GM23338 (cell line): ENCODE results near the gene TARBP2.

Experiments used
- EZH2 ChIP-seq: fragments of 200-600 bp; sonication (generic); IDR thresholded peaks from one replicate; pipeline ENCODE4 v1.8.0; 2017; ENCODE audit warnings: antibody characterized with exemption, mild to moderate bottlenecking, low read depth; ENCODE audit not compliant: unreplicated experiment
- EZH2phosphoT487 ChIP-seq: fragments of 200-600 bp; sonication (generic); IDR thresholded peaks from one replicate; pipeline ENCODE4 v1.8.1; 2018; ENCODE audit warnings: antibody characterized with exemption; ENCODE audit not compliant: unreplicated experiment
- JUNB ChIP-seq: IDR thresholded peaks from one replicate; pipeline ENCODE4 v1.6.1; 2016; ENCODE audit warnings: antibody characterized with exemption; ENCODE audit not compliant: unreplicated experiment
- NANOG ChIP-seq: IDR thresholded peaks from 2 replicates; pipeline ENCODE4 v1.6.1; 2016; ENCODE audit warnings: antibody characterized with exemption, borderline replicate concordance
- POLR2AphosphoS5 ChIP-seq: IDR thresholded peaks from 2 replicates; pipeline ENCODE4 v1.6.1; 2016; ENCODE audit warnings: antibody characterized with exemption, low read depth
- STAT1 ChIP-seq: IDR thresholded peaks from one replicate; pipeline ENCODE4 v1.6.1; 2016; ENCODE audit warnings: antibody characterized with exemption; ENCODE audit not compliant: unreplicated experiment
- TF ChIP-seq, protein P1 (sequence below), 2 experiments: fragments of 200-600 bp in 1 of 2; sonication (generic) in 1 of 2; conservative IDR thresholded peaks; 2 replicates each; pipeline versions ENCODE4 v1.5.1 to v1.6.1; 2016 to 2017; ENCODE audit warnings: antibody characterized with exemption in 2 of 2, low read depth in 2 of 2, mild to moderate bottlenecking in 2 of 2, moderate library complexity in 1 of 2
- TF ChIP-seq, protein P2 (sequence below): IDR thresholded peaks from one replicate; pipeline ENCODE4 v1.6.1; 2018; ENCODE audit warnings: antibody characterized with exemption; ENCODE audit not compliant: unreplicated experiment
- TF ChIP-seq, protein P3 (sequence below): IDR thresholded peaks from 2 replicates; pipeline ENCODE4 v1.6.1; 2016; ENCODE audit warnings: antibody characterized with exemption

DNA sequence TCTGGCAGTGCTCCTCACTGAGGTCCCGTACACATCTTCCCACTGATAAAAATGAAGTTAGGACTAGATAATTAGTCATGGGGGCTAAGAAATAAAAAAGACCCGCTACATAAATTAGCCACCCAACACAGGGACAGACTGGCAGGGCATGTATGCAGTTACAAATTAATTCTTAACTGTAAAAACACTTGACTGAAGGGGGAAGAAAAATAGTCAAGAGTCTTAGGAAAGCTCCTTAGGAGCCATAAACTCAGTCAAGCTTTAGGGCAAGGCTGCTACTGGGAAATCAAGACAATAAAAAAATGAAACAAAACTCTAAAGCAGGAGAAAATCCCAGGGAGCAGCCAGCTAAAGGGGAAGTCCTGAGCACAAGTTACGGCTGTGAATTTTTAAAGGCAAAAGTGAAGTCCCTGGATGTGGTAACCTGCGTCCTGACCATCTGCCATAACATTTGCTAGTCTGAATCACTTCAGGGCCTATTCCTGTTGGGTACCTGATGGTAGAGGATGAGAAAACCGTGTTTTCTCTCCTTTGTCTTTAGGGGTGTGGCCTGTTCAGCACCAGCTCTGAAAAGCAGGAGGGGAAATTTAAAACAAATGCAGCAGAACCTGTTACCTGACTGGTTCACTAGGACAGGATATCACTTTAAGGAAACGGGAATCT is 13.7 kb downstream of the TARBP2 start:
- no peak for TF ChIP-seq EZH2
- TF ChIP-seq, protein P1, sequence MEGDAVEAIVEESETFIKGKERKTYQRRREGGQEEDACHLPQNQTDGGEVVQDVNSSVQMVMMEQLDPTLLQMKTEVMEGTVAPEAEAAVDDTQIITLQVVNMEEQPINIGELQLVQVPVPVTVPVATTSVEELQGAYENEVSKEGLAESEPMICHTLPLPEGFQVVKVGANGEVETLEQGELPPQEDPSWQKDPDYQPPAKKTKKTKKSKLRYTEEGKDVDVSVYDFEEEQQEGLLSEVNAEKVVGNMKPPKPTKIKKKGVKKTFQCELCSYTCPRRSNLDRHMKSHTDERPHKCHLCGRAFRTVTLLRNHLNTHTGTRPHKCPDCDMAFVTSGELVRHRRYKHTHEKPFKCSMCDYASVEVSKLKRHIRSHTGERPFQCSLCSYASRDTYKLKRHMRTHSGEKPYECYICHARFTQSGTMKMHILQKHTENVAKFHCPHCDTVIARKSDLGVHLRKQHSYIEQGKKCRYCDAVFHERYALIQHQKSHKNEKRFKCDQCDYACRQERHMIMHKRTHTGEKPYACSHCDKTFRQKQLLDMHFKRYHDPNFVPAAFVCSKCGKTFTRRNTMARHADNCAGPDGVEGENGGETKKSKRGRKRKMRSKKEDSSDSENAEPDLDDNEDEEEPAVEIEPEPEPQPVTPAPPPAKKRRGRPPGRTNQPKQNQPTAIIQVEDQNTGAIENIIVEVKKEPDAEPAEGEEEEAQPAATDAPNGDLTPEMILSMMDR (conservative IDR thresholded peaks at IDR 0.05; ENCODE audit: low read depth in 2 of 2) = no peak
- TF ChIP-seq EZH2phosphoT487 = no peak
- TF ChIP-seq STAT1 = no peak
- TF ChIP-seq, protein P2, sequence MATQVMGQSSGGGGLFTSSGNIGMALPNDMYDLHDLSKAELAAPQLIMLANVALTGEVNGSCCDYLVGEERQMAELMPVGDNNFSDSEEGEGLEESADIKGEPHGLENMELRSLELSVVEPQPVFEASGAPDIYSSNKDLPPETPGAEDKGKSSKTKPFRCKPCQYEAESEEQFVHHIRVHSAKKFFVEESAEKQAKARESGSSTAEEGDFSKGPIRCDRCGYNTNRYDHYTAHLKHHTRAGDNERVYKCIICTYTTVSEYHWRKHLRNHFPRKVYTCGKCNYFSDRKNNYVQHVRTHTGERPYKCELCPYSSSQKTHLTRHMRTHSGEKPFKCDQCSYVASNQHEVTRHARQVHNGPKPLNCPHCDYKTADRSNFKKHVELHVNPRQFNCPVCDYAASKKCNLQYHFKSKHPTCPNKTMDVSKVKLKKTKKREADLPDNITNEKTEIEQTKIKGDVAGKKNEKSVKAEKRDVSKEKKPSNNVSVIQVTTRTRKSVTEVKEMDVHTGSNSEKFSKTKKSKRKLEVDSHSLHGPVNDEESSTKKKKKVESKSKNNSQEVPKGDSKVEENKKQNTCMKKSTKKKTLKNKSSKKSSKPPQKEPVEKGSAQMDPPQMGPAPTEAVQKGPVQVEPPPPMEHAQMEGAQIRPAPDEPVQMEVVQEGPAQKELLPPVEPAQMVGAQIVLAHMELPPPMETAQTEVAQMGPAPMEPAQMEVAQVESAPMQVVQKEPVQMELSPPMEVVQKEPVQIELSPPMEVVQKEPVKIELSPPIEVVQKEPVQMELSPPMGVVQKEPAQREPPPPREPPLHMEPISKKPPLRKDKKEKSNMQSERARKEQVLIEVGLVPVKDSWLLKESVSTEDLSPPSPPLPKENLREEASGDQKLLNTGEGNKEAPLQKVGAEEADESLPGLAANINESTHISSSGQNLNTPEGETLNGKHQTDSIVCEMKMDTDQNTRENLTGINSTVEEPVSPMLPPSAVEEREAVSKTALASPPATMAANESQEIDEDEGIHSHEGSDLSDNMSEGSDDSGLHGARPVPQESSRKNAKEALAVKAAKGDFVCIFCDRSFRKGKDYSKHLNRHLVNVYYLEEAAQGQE = no peak
- TF ChIP-seq POLR2AphosphoS5 = no peak
- no peak for TF ChIP-seq JUNB
- no peak for TF ChIP-seq NANOG
- TF ChIP-seq, protein P3, sequence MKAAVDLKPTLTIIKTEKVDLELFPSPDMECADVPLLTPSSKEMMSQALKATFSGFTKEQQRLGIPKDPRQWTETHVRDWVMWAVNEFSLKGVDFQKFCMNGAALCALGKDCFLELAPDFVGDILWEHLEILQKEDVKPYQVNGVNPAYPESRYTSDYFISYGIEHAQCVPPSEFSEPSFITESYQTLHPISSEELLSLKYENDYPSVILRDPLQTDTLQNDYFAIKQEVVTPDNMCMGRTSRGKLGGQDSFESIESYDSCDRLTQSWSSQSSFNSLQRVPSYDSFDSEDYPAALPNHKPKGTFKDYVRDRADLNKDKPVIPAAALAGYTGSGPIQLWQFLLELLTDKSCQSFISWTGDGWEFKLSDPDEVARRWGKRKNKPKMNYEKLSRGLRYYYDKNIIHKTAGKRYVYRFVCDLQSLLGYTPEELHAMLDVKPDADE = no peak
